GM12865 (cell line): ENCODE measurements around the gene SETD1A.

Experiments used
- DNase-seq: peaks from one replicate; pipeline ENCODE4 v3.0.0; 2010; ENCODE audit warnings: low read depth
- H3K4me3 ChIP-seq: 2 replicates; pipeline ENCODE4 v1.5.1; 2011; ENCODE audit warnings: mild to moderate bottlenecking, low read depth, low read length, control low read depth
- CTCF ChIP-seq: IDR thresholded peaks from 2 replicates; pipeline ENCODE4 v1.5.1; 2011; ENCODE audit warnings: low read length, control low read depth, low read depth, inconsistent platforms; ENCODE audit not compliant: insufficient read depth; ENCODE audit errors: missing control alignments

SETD1A gene

GRCh38 chr16:30949650-30950515 lies 7.7 kb upstream of the SETD1A start:
- TF ChIP-seq CTCF: no peak
- peak; percentile 86 for DNase-seq
- peak overlapping the region; percentile 71 for H3K4me3 ChIP-seq

GRCh38 chr16:30950516-30951065 lies 7.0 kb upstream of the SETD1A start:
- peak overlapping the region; percentile 71 for H3K4me3 ChIP-seq
- no peak for DNase-seq
- no peak for TF ChIP-seq CTCF

- H3K4me3 ChIP-seq: no peak overlapping the region
- DNase-seq: no peak
- no peak for TF ChIP-seq CTCF
Measured at GRCh38 chr16:30951193-30951592, 6.4 kb upstream of the SETD1A start.

- H3K4me3 ChIP-seq: no peak overlapping the region
- no peak for DNase-seq
- TF ChIP-seq CTCF: no peak
Measured at GRCh38 chr16:30951750-30952149, 5.8 kb upstream of the SETD1A start.

GRCh38 chr16:30953111-30953510 lies 4.4 kb upstream of the SETD1A start:
- H3K4me3 ChIP-seq: no peak overlapping the region
- no peak for TF ChIP-seq CTCF
- no peak for DNase-seq

GRCh38 chr16:30953511-30954124 lies 3.9 kb upstream of the SETD1A start:
- peak; percentile 90 for DNase-seq
- peak; percentile 89 for TF ChIP-seq CTCF
- H3K4me3 ChIP-seq: no peak overlapping the region

- TF ChIP-seq CTCF: no peak
- H3K4me3 ChIP-seq: no peak overlapping the region
- no peak for DNase-seq
Measured at GRCh38 chr16:30954993-30955392, 2.6 kb upstream of the SETD1A start.
